Hematopoietic multipotent progenitor cell treated with erythropoietin and hydrocortisone succinate and interleukin-3 and kit ligand, for 8 days (in vitro differentiated cells): ENCODE measurements around the gene SPG7.
A peak's percentile ranks its signal among the peaks of the same experiment; 100 is the strongest.
"Not testable (repeated sequence)": the region's sequence is repeated elsewhere in the genome, so short reads cannot be mapped to it uniquely, and the experiment has no call there.

ENCODE experiments used
- DNase-seq: peaks from one replicate; pipeline ENCODE4 v3.0.0-alpha.2; 2015

Gene SPG7

GRCh38 chr16:89565506-89566372, 57.5 kb downstream of the SPG7 start:
- DNase-seq = peak; percentile 71

- no peak for DNase-seq
These were observed 59.7 kb downstream of the SPG7 start for GRCh38 chr16:89567656-89568594.

- no peak for DNase-seq
These were observed 61.5 kb downstream of the SPG7 start for GRCh38 chr16:89569506-89570341.

GRCh38 chr16:89570342-89570923, 62.2 kb downstream of the SPG7 start:
- DNase-seq = no peak

- not testable (repeated sequence) for DNase-seq
These were observed 62.9 kb downstream of the SPG7 start for GRCh38 chr16:89570983-89571598.

- no peak for DNase-seq
These were observed 63.4 kb downstream of the SPG7 start for GRCh38 chr16:89571636-89572035.

- no peak for DNase-seq
These were observed 63.9 kb downstream of the SPG7 start for GRCh38 chr16:89572073-89572484.

GRCh38 chr16:89572485-89573205, 64.4 kb downstream of the SPG7 start:
- DNase-seq = no peak

- DNase-seq = no peak
These were observed 65.8 kb downstream of the SPG7 start for GRCh38 chr16:89573826-89574680.

GRCh38 chr16:89574681-89575246, 66.6 kb downstream of the SPG7 start:
- DNase-seq = peak; percentile 58

- no peak for DNase-seq
These were observed 67.3 kb downstream of the SPG7 start, which contains the start of gene CPNE7 for GRCh38 chr16:89575247-89576152. Gene CPNE7 (plus strand): TSS chr16:89575758. CDS start chr16:89575898, 140 bp downstream.

- DNase-seq = no peak
These were observed 68.2 kb downstream of the SPG7 start for GRCh38 chr16:89576153-89577054.

- no peak for DNase-seq
These were observed 69.0 kb downstream of the SPG7 start for GRCh38 chr16:89577055-89577759.

GRCh38 chr16:89579351-89579750, 71.1 kb downstream of the SPG7 start:
- DNase-seq = no peak

GRCh38 chr16:89581045-89581695, 73.0 kb downstream of the SPG7 start:
- DNase-seq = no peak

- DNase-seq = no peak
These were observed 73.8 kb downstream of the SPG7 start for GRCh38 chr16:89581861-89582563.
